Spleen (tissue), 7 donors: Measurements from ENCODE around the gene FAM83G.

Experiments
- POLR2A ChIP-seq, 3 donors: fragments of 450-650 bp; IDR thresholded peaks; one replicate each; pipeline ENCODE4 v1.5.1; 2017; ENCODE audit warnings: antibody characterized with exemption in 3 of 3, mild to moderate bottlenecking in 1 of 3
- POLR2AphosphoS5 ChIP-seq, 3 donors: sonication (generic); formaldehyde crosslinking; IDR thresholded peaks; one replicate each; pipeline ENCODE4 v1.5.1; 2017; ENCODE audit warnings: antibody characterized with exemption in 3 of 3
- TF ChIP-seq, protein P1 (sequence below), 11 experiments: fragments of 200-600 bp in 7 of 11; fragments of 450-650 bp in 4 of 11; sonication (generic) in 4 of 11; IDR thresholded peaks in 8 of 11; conservative IDR thresholded peaks in 3 of 11; 1 replicate in 7 of 11; 2 replicates in 4 of 11; pipeline versions ENCODE4 v1.4.0 to v1.8.0; 2016 to 2021; ENCODE audit warnings: antibody characterized with exemption in 11 of 11, inconsistent platforms in 4 of 11, mild to moderate bottlenecking in 1 of 11
- donor health status: DM: no; HTN: no; CAD: no; lungs with moderate emphysema.
- donor health status: DM: no; HTN: no; CAD: no.
- donor health status: DM: no; HTN: no; CAD: no.

DNA sequence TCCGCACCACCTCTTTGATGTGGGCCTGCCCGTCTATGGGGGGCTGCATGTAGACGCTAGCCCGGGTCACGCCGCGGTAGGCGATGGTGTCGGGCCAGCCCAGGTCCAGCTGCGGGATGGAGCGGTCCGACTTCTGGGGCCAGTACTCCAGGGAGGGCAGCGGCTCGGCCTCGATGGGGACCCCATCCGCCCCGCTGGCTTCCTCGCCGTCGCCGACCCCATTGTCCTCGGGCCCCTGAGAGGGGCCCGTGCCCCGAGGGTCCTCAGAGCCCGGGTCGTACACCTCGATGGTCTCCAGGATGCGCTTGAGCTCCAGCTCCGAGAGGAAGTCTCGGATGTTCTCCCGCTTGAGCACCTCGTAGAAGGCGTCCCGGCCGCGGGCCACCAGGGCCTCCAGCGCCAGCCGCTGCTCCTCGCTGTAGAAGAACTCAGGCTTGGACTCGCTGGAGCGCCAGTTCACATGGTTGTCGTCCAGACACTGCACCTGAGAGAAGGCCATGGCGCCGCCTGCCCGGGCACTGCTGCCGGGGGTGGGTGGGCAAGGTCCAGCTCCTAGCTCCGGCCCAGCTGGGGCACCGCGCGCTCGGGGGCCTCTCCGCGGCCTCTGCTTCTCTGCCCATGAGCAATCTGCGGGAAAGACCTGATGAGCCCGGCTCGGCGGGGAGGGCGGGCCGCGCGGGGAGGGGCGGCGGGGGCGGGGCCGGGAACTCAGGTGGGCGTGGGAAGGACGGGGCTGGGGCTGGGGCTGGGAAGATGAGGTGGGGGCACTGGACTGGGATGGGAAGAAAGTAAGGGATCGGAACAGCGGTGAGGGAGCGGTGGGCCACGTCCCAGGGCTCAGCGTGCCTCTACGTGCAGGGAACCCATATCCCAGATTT lies 782 bp downstream of the FAM83G start:
- TF ChIP-seq, protein P1, sequence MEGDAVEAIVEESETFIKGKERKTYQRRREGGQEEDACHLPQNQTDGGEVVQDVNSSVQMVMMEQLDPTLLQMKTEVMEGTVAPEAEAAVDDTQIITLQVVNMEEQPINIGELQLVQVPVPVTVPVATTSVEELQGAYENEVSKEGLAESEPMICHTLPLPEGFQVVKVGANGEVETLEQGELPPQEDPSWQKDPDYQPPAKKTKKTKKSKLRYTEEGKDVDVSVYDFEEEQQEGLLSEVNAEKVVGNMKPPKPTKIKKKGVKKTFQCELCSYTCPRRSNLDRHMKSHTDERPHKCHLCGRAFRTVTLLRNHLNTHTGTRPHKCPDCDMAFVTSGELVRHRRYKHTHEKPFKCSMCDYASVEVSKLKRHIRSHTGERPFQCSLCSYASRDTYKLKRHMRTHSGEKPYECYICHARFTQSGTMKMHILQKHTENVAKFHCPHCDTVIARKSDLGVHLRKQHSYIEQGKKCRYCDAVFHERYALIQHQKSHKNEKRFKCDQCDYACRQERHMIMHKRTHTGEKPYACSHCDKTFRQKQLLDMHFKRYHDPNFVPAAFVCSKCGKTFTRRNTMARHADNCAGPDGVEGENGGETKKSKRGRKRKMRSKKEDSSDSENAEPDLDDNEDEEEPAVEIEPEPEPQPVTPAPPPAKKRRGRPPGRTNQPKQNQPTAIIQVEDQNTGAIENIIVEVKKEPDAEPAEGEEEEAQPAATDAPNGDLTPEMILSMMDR (IDR thresholded peaks at IDR 0.05 in 8 of 11, conservative IDR thresholded peaks at IDR 0.05 in 3 of 11), result no peak
- TF ChIP-seq POLR2AphosphoS5 (IDR thresholded peaks at IDR 0.05), result no peak
- no peak for TF ChIP-seq POLR2A (IDR thresholded peaks at IDR 0.05)
